ENCODE measurements around the gene NRXN3.

GRCh38 chr14:79564371-79564770, 1394.2 kb downstream of the NRXN3 start:
- TF ChIP-seq CTCF (IDR thresholded peaks at IDR 0.05) (no peak), POLR2A (IDR thresholded peaks at IDR 0.05) (no peak)
